K562 (cell line): ENCODE results near the gene KCND1.

Source experiments
- CTCF ChIP-seq, 3 experiments: IDR thresholded peaks in 2 of 3; conservative IDR thresholded peaks in 1 of 3; 2 replicates each; pipeline ENCODE4 v1.5.1; 2011 to 2012; ENCODE audit warnings: low read length in 3 of 3, mild to moderate bottlenecking in 3 of 3, control low read depth in 2 of 3, improper control_type of control experiment in 1 of 3, inconsistent platforms in 1 of 3, low read depth in 1 of 3, mixed read lengths in 1 of 3, moderate library complexity in 1 of 3; ENCODE audit not compliant: insufficient read depth in 2 of 3
- POLR2A ChIP-seq: fragments of 450-650 bp; conservative IDR thresholded peaks from 2 replicates; pipeline ENCODE4 v1.6.1; 2016

- no peak for TF ChIP-seq CTCF (IDR thresholded peaks at IDR 0.05 in 2 of 3, conservative IDR thresholded peaks at IDR 0.05 in 1 of 3; ENCODE audit: insufficient read depth in 2 of 3, low read depth in 1 of 3, low read length in 3 of 3)
- TF ChIP-seq POLR2A, result no peak
These were observed 9.5 kb upstream of the KCND1 start for GRCh38 chrX:48981178-48981577.
